ENCODE measurements around the gene CYP4Z1. TPM values are rescaled to one million over a fixed set of nuclear protein-coding genes. Genes with fewer than 3 reads are reported as not detected.
"Not testable (repeated sequence)": the region's sequence is repeated elsewhere in the genome, so short reads cannot be mapped to it uniquely, and the experiment has no call there.

CYP4Z1 gene
- total RNA-seq, 2 experiments from 2014 or later = not detected

DNA sequence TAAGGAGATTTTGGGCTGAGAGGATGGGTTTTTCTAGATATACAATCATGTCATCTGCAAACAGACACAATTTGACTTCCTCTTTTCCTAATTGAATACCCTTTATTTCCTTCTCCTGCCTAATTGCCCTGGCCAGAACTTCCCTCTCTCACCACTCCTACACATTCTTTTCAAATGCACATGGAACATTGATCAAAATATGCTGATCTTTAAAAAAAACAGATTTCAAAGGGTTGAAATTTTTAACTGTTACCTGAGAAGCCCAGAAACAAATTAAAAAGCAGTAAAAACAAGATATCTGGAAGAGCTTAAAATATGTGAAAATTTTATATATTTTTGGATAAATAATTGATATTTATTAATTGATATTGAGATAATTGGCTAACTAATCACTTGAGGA, 57.8 kb downstream of the CYP4Z1 start:
- H3K4me3 ChIP-seq (ENCODE audit: low read depth, low read length, poor library complexity, severe bottlenecking); DNase-seq (ENCODE audit: low spot score); H3K27ac ChIP-seq (ENCODE audit: low read depth, low read length, poor library complexity, severe bottlenecking); H3K9me3 ChIP-seq (ENCODE audit: low read length); H3K79me2 ChIP-seq (ENCODE audit: insufficient read depth, low read depth, low read length); H4K20me1 ChIP-seq (ENCODE audit: insufficient read depth, low read length); H3K4me1 ChIP-seq (ENCODE audit: insufficient read depth, low read length, poor library complexity, severe bottlenecking); H2AFZ ChIP-seq (ENCODE audit: low read length); H3K36me3 ChIP-seq (ENCODE audit: insufficient read depth, low read length); intact Hi-C loops (cut with micrococcal nuclease; ENCODE audit: unreplicated experiment); POLR2A ChIA-PET; CTCF ChIA-PET (ENCODE audit: unreplicated experiment); H3K4me2 ChIP-seq (ENCODE audit: low read length); BruUV-seq (replicated peaks); H3K9me2 ChIP-seq (ENCODE audit: insufficient read depth, low read length): not testable (repeated sequence)

DNA sequence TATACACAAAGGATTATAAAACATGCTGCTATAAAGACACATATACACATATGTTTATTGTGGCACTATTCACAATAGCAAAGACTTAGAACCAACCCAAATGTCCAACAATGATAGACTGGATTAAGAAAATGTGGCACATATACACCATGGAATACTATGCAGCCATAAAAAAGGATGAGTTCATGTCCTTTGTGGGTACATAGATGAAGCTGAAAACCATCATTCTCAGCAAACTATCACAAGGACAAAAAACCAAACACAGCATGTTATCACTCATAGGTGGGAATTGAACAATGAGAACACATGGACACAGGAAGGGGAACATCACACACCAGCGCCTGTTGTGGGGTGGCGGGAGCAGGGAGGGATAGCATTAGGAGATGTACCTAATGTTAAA, 60.0 kb downstream of the CYP4Z1 start:
- intact Hi-C loops (cut with micrococcal nuclease; ENCODE audit: unreplicated experiment); BruUV-seq (replicated peaks): not testable (repeated sequence)

DNA sequence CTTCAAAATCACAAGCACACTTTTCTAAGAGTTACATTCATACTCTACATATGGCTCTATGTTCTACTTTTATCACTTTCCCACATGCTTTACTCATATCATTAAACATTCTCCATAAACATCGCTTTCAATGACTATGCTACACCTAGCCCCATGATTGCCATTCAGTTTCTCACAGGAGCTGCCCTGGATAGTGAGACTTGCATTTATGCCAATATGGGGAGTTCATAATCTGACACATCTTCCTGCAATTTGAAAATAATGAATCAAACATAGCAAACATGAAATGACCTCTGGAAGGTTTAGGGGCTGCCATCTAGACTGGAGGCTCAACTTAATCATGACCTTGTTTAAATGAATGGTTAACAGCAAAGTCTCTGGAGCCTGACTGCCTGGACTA, 61.2 kb downstream of the CYP4Z1 start:
- Histone ChIP-seq H4K20me1 (ENCODE audit: insufficient read depth, low read length) (no peaks in the 10 kb centered on the region), H2AFZ (ENCODE audit: low read length) (no peak overlapping the region), H3K9me3 (ENCODE audit: low read length) (no peaks in the 10 kb centered on the region), H3K4me3 (ENCODE audit: low read depth, low read length, poor library complexity, severe bottlenecking) (no peak overlapping the region), H3K36me3 (ENCODE audit: insufficient read depth, low read length) (no peaks in the 10 kb centered on the region), H3K4me1 (ENCODE audit: insufficient read depth, low read length, poor library complexity, severe bottlenecking) (no peaks in the 10 kb centered on the region), H3K79me2 (ENCODE audit: insufficient read depth, low read depth, low read length) (no peaks in the 10 kb centered on the region), H3K4me2 (ENCODE audit: low read length) (no peak overlapping the region), H3K27ac (ENCODE audit: low read depth, low read length, poor library complexity, severe bottlenecking) (no peak overlapping the region), H3K9me2 (ENCODE audit: insufficient read depth, low read length) (no peaks in the 10 kb centered on the region)
- BruUV-seq (replicated peaks) = no TSS peak
- TF ChIP-seq, protein P1, sequence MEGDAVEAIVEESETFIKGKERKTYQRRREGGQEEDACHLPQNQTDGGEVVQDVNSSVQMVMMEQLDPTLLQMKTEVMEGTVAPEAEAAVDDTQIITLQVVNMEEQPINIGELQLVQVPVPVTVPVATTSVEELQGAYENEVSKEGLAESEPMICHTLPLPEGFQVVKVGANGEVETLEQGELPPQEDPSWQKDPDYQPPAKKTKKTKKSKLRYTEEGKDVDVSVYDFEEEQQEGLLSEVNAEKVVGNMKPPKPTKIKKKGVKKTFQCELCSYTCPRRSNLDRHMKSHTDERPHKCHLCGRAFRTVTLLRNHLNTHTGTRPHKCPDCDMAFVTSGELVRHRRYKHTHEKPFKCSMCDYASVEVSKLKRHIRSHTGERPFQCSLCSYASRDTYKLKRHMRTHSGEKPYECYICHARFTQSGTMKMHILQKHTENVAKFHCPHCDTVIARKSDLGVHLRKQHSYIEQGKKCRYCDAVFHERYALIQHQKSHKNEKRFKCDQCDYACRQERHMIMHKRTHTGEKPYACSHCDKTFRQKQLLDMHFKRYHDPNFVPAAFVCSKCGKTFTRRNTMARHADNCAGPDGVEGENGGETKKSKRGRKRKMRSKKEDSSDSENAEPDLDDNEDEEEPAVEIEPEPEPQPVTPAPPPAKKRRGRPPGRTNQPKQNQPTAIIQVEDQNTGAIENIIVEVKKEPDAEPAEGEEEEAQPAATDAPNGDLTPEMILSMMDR (conservative IDR thresholded peaks at IDR 0.05; ENCODE audit: low read length) = no peak
- TF ChIP-seq EZH2phosphoT487 (IDR thresholded peaks at IDR 0.05; ENCODE audit: borderline replicate concordance, low read depth, low read length) = no peak
- ChIA-PET POLR2A (no interaction called here), CTCF (ENCODE audit: unreplicated experiment) (no interaction called here)
- intact Hi-C loops (cut with micrococcal nuclease; ENCODE audit: unreplicated experiment) = no loop called here
- DNase-seq (ENCODE audit: low spot score) = no peak

More for the DNA sequence above, 60.0 kb downstream of the CYP4Z1 start:
- H3K9me3 ChIP-seq (ENCODE audit: low read length); DNase-seq (ENCODE audit: low spot score); H3K9me2 ChIP-seq (ENCODE audit: insufficient read depth, low read length); H3K36me3 ChIP-seq (ENCODE audit: insufficient read depth, low read length); H3K4me1 ChIP-seq (ENCODE audit: insufficient read depth, low read length, poor library complexity, severe bottlenecking); POLR2A ChIA-PET; H4K20me1 ChIP-seq (ENCODE audit: insufficient read depth, low read length); H3K27ac ChIP-seq (ENCODE audit: low read depth, low read length, poor library complexity, severe bottlenecking); H3K4me3 ChIP-seq (ENCODE audit: low read depth, low read length, poor library complexity, severe bottlenecking); CTCF ChIA-PET (ENCODE audit: unreplicated experiment); H3K4me2 ChIP-seq (ENCODE audit: low read length); H2AFZ ChIP-seq (ENCODE audit: low read length); H3K79me2 ChIP-seq (ENCODE audit: insufficient read depth, low read depth, low read length): not testable (repeated sequence)

DNA sequence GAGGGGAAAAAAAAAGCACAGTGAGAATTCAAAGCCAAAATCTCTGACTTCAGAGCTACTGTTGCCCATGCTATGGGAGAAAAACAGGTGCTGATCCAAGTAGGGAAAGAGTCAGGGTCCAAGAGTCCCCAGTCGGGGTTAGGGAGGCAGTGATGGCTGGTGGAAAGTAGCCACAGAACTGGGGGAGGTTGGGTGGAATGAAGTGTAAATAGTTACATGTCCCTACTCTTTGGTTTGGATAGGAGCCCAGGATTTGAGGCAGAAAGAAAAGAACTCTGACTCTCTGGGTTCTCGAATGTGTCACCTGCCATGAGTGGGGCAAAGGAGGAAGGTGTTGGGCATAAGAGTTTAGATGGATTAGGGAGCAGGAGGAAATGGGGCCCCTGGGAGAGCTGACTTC, 61.8 kb downstream of the CYP4Z1 start:
- H3K27ac ChIP-seq (ENCODE audit: low read depth, low read length, poor library complexity, severe bottlenecking); intact Hi-C loops (cut with micrococcal nuclease; ENCODE audit: unreplicated experiment); H2AFZ ChIP-seq (ENCODE audit: low read length); H3K79me2 ChIP-seq (ENCODE audit: insufficient read depth, low read depth, low read length); CTCF ChIA-PET (ENCODE audit: unreplicated experiment); H3K4me3 ChIP-seq (ENCODE audit: low read depth, low read length, poor library complexity, severe bottlenecking); H3K9me3 ChIP-seq (ENCODE audit: low read length); H3K9me2 ChIP-seq (ENCODE audit: insufficient read depth, low read length); H3K4me2 ChIP-seq (ENCODE audit: low read length); H4K20me1 ChIP-seq (ENCODE audit: insufficient read depth, low read length); BruUV-seq (replicated peaks); DNase-seq (ENCODE audit: low spot score); H3K36me3 ChIP-seq (ENCODE audit: insufficient read depth, low read length); POLR2A ChIA-PET; H3K4me1 ChIP-seq (ENCODE audit: insufficient read depth, low read length, poor library complexity, severe bottlenecking): not testable (repeated sequence)

DNA sequence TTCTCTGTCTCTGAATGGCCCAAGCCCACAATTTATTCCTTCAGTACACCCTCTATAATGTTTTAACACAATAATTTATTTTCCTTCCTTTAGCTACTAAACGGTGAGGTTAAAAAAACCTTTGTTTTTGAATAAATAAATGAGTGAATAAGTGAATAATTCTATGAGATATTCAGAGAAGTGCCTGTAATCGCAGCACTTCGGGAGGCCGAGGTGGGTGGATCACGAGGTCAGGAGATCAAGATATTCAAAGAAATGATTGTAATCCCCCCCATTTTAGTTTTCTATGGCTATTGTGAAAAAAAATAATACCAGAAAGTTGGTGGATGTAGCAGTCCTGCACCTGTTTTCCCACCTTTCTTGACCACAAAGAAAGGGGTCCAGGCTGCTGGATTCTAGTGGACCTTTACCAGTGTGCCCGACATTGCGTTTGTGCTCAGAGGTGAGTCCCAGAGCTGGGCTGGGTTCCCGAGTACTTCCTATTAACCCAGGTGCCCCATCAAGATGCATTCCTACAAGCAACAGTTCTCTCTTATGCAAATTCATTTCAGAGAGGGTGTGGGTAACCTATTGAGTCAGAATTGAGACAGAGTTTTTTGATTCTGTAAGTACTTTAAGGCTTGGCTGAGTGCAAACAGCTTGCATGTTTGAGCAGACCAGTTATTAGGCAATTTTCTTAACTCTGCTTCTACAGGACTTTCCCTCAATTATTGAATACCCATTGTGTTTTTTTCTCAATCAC, 62.6 kb downstream of the CYP4Z1 start:
- H3K4me2 ChIP-seq (ENCODE audit: low read length); POLR2A ChIA-PET; H3K9me2 ChIP-seq (ENCODE audit: insufficient read depth, low read length); H3K27ac ChIP-seq (ENCODE audit: low read depth, low read length, poor library complexity, severe bottlenecking); DNase-seq (ENCODE audit: low spot score); H3K9me3 ChIP-seq (ENCODE audit: low read length); H3K4me1 ChIP-seq (ENCODE audit: insufficient read depth, low read length, poor library complexity, severe bottlenecking); H2AFZ ChIP-seq (ENCODE audit: low read length); H3K4me3 ChIP-seq (ENCODE audit: low read depth, low read length, poor library complexity, severe bottlenecking); CTCF ChIA-PET (ENCODE audit: unreplicated experiment); BruUV-seq (replicated peaks); intact Hi-C loops (cut with micrococcal nuclease; ENCODE audit: unreplicated experiment); H3K36me3 ChIP-seq (ENCODE audit: insufficient read depth, low read length); H4K20me1 ChIP-seq (ENCODE audit: insufficient read depth, low read length); H3K79me2 ChIP-seq (ENCODE audit: insufficient read depth, low read depth, low read length): not testable (repeated sequence)

DNA sequence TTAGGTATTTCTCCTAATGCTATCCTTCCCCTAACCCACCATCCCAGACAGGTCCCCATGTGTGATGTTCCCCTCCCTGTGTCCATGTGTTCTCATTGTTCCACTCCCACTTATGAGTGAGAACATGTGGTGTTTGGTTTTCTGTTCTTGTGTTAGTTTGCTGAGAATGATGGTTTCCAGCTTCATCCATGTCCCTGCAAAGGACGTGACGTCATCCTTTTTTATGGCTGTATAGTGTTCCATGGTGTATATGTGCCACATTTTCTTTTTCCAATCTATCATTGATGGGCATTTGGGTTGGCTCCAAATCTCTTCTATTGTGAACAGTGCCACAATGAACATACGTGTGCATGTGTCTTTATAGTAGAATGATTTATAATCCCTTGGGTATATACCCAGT, 65.6 kb downstream of the CYP4Z1 start:
- H3K79me2 ChIP-seq (ENCODE audit: insufficient read depth, low read depth, low read length); H3K9me2 ChIP-seq (ENCODE audit: insufficient read depth, low read length); DNase-seq (ENCODE audit: low spot score); intact Hi-C loops (cut with micrococcal nuclease; ENCODE audit: unreplicated experiment); H3K4me3 ChIP-seq (ENCODE audit: low read depth, low read length, poor library complexity, severe bottlenecking); H3K9me3 ChIP-seq (ENCODE audit: low read length); H3K36me3 ChIP-seq (ENCODE audit: insufficient read depth, low read length); H3K27ac ChIP-seq (ENCODE audit: low read depth, low read length, poor library complexity, severe bottlenecking); BruUV-seq (replicated peaks); H2AFZ ChIP-seq (ENCODE audit: low read length); POLR2A ChIA-PET; H3K4me1 ChIP-seq (ENCODE audit: insufficient read depth, low read length, poor library complexity, severe bottlenecking); CTCF ChIA-PET (ENCODE audit: unreplicated experiment); H3K4me2 ChIP-seq (ENCODE audit: low read length); H4K20me1 ChIP-seq (ENCODE audit: insufficient read depth, low read length): not testable (repeated sequence)

Measured in OCI-LY7 (cell line).